HEK293T (cell line): ENCODE data around the gene CSK.

Experiments
- ARNT ChIP-seq: fragments of 450-650 bp; IDR thresholded peaks from 2 replicates; pipeline ENCODE4 v1.6.1; 2017; ENCODE audit warnings: mild to moderate bottlenecking
- BHLHE40 ChIP-seq: fragments of 450-650 bp; IDR thresholded peaks from 2 replicates; pipeline ENCODE4 v1.6.1; 2016; ENCODE audit warnings: mild to moderate bottlenecking, moderate library complexity, borderline replicate concordance
- ELF4 ChIP-seq: fragments of 450-650 bp; IDR thresholded peaks from 2 replicates; pipeline ENCODE4 v1.6.1; 2017; ENCODE audit warnings: antibody characterized with exemption
- FOXA1 ChIP-seq: fragments of 450-650 bp; IDR thresholded peaks from 2 replicates; pipeline ENCODE4 v1.6.1; 2016; ENCODE audit warnings: mild to moderate bottlenecking
- FOXK2 ChIP-seq: fragments of 450-650 bp; IDR thresholded peaks from 2 replicates; pipeline ENCODE4 v1.6.1; 2016; ENCODE audit warnings: mild to moderate bottlenecking
- FOXM1 ChIP-seq: fragments of 450-650 bp; IDR thresholded peaks from 2 replicates; pipeline ENCODE4 v1.6.1; 2017; ENCODE audit warnings: mild to moderate bottlenecking, borderline replicate concordance
- HDGF ChIP-seq: fragments of 450-650 bp; IDR thresholded peaks from 2 replicates; pipeline ENCODE4 v1.6.1; 2017; ENCODE audit warnings: antibody characterized with exemption, borderline replicate concordance
- L3MBTL2 ChIP-seq: fragments of 450-650 bp; conservative IDR thresholded peaks from 2 replicates; pipeline ENCODE4 v1.6.1; 2016; ENCODE audit warnings: mild to moderate bottlenecking
- LEF1 ChIP-seq: fragments of 450-650 bp; IDR thresholded peaks from 2 replicates; pipeline ENCODE4 v1.6.1; 2017; ENCODE audit warnings: mild to moderate bottlenecking, borderline replicate concordance
- NFRKB ChIP-seq: fragments of 450-650 bp; IDR thresholded peaks from 2 replicates; pipeline ENCODE4 v1.6.1; 2016; ENCODE audit warnings: mild to moderate bottlenecking, moderate library complexity
- SP1 ChIP-seq: fragments of 450-650 bp; IDR thresholded peaks from 2 replicates; pipeline ENCODE4 v1.6.1; 2017
- SUZ12 ChIP-seq: fragments of 450-650 bp; IDR thresholded peaks from 2 replicates; pipeline ENCODE4 v1.6.1; 2016; ENCODE audit warnings: mild to moderate bottlenecking
- TARDBP ChIP-seq: fragments of 450-650 bp; IDR thresholded peaks from 2 replicates; pipeline ENCODE4 v1.6.1; 2016
- ZNF384 ChIP-seq: fragments of 450-650 bp; IDR thresholded peaks from 2 replicates; pipeline ENCODE4 v1.6.1; 2016

DNA sequence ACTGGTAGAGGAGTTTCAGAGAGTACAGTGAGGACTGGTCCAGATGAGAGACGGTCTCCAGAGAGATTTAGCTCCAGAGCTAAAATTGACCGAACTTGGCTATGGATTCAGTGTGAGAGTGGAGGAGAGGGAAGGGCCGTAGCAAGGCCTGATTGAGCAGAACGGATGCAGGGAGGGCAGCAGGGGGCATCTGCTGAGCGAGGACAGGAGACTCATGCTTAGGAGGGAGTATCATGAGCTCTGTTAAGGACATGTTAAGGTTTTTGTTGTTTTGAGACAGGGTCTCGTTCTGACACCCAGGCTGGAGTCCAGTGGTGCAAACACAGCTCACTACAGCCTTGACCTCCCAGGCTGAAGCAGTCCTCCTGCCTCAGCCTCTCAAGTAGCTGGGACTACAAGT lies 23.1 kb downstream of the CSK start:
- TF ChIP-seq SP1, result no peak
- TF ChIP-seq LEF1, result no peak
- TF ChIP-seq BHLHE40, result no peak
- no peak for TF ChIP-seq ELF4
- no peak for TF ChIP-seq FOXK2
- no peak for TF ChIP-seq ZNF384
- no peak for TF ChIP-seq TARDBP
- TF ChIP-seq FOXM1, result no peak
- TF ChIP-seq NFRKB, result no peak
- no peak for TF ChIP-seq ARNT
- no peak for TF ChIP-seq HDGF
- no peak for TF ChIP-seq L3MBTL2
- TF ChIP-seq FOXA1, result no peak
- TF ChIP-seq SUZ12, result no peak
